GM12878 (cell line): ENCODE data around the gene SPN. TPM values are rescaled to one million over a fixed set of nuclear protein-coding genes. Genes with fewer than 3 reads are reported as not detected.

Experiments
- ESRRA ChIP-seq: IDR thresholded peaks from 2 replicates; pipeline ENCODE4 v1.6.1; 2012; ENCODE audit warnings: mild to moderate bottlenecking, low read length, improper control_type of control experiment
- FOS ChIP-seq: IDR thresholded peaks from 3 replicates; pipeline ENCODE4 v1.6.1; 2011; ENCODE audit warnings: borderline replicate concordance; ENCODE audit not compliant: insufficient read length; ENCODE audit errors: extremely low read depth
- KLF5 ChIP-seq: fragments of 450-650 bp; IDR thresholded peaks from 2 replicates; pipeline ENCODE4 v1.6.1; 2014; ENCODE audit warnings: mild to moderate bottlenecking; ENCODE audit not compliant: partially characterized antibody
- MYC ChIP-seq: IDR thresholded peaks from 2 replicates; pipeline ENCODE4 v1.6.1; 2011; ENCODE audit warnings: mild to moderate bottlenecking, low read length, moderate library complexity, inconsistent platforms; ENCODE audit not compliant: insufficient read depth, insufficient replicate concordance, insufficient read length, severe bottlenecking
- NFYB ChIP-seq: IDR thresholded peaks from 2 replicates; pipeline ENCODE4 v1.6.1; 2011; ENCODE audit warnings: low read depth, mild to moderate bottlenecking, low read length, improper control_type of control experiment, moderate library complexity; ENCODE audit not compliant: insufficient read depth
- NR2C1 ChIP-seq: fragments of 450-650 bp; IDR thresholded peaks from 2 replicates; pipeline ENCODE4 v1.6.1; 2017; ENCODE audit warnings: antibody characterized with exemption, mild to moderate bottlenecking, moderate library complexity
- RAD21 ChIP-seq: IDR thresholded peaks from 2 replicates; pipeline ENCODE4 v1.6.1; 2011; ENCODE audit warnings: mild to moderate bottlenecking, low read depth, low read length, moderate library complexity; ENCODE audit not compliant: insufficient read depth
- RFX5 ChIP-seq: IDR thresholded peaks from 2 replicates; pipeline ENCODE4 v1.6.1; 2011; ENCODE audit warnings: low read depth, low read length, improper control_type of control experiment
- TBL1XR1 ChIP-seq: IDR thresholded peaks from 2 replicates; pipeline ENCODE4 v1.6.1; 2012; ENCODE audit warnings: low read depth, low read length, improper control_type of control experiment
- TCF3 ChIP-seq: IDR thresholded peaks from 2 replicates; pipeline ENCODE4 v1.6.1; 2012; ENCODE audit warnings: low read depth, mild to moderate bottlenecking, low read length, borderline replicate concordance; ENCODE audit not compliant: insufficient read depth
- ZNF207 ChIP-seq: fragments of 450-650 bp; IDR thresholded peaks from 2 replicates; pipeline ENCODE4 v1.6.1; 2014; ENCODE audit warnings: antibody characterized with exemption, mild to moderate bottlenecking, borderline replicate concordance
- polyA plus RNA-seq, 11 experiments: library from polyadenylated mRNA; depleted of rRNA in 4 of 11; unstranded in 6 of 11; stranded (reverse) in 5 of 11; fragments of >200 nt; fragmentation: Nextera tagmentation in 4 of 11; fragmentation: Illumina TruSeq in 1 of 11; extraction: Ambion mirVana in 4 of 11; extraction: Trizol in 1 of 11; gene quantifications; 1 replicate in 1 of 11; 2 replicates in 10 of 11; pipeline versions ENCODE4 v1.2.1 to v1.2.3, GENCODE V29; 2011 to 2016; ENCODE audit warnings: inconsistent platforms in 2 of 11, missing spikeins in 2 of 11, low read depth in 1 of 11
- total RNA-seq, 4 experiments: library from RNA; depleted of rRNA in 3 of 4; stranded (reverse); fragments of >200 nt in 3 of 4; fragmentation: Illumina TruSeq in 1 of 4; extraction: Trizol in 1 of 4; gene quantifications; 2 replicates each; pipeline versions ENCODE4 v1.2.1 to v1.2.3, GENCODE V29; 2013 to 2021
- TF ChIP-seq, protein P1 (sequence below): fragments of 450-650 bp; IDR thresholded peaks from 2 replicates; pipeline ENCODE4 v1.6.1; 2017; ENCODE audit warnings: mild to moderate bottlenecking, moderate library complexity
- TF ChIP-seq, protein P2 (sequence below): fragments of 450-650 bp; IDR thresholded peaks from 2 replicates; pipeline ENCODE4 v1.6.1; 2016; ENCODE audit warnings: mild to moderate bottlenecking, moderate library complexity, borderline replicate concordance
- TF ChIP-seq, protein P3 (sequence below): IDR thresholded peaks from 2 replicates; pipeline ENCODE4 v1.6.1; 2011; ENCODE audit warnings: low read depth, low read length, improper control_type of control experiment, borderline replicate concordance
- TF ChIP-seq, protein P4 (sequence below): IDR thresholded peaks from 2 replicates; pipeline ENCODE4 v1.6.1; 2011; ENCODE audit warnings: borderline replicate concordance, low read depth, mild to moderate bottlenecking, moderate library complexity, low read length; ENCODE audit not compliant: insufficient read depth, poor library complexity, severe bottlenecking
- TF ChIP-seq, protein P5 (sequence below): fragments of 450-650 bp; IDR thresholded peaks from 2 replicates; pipeline ENCODE4 v1.6.1; 2017; ENCODE audit warnings: mild to moderate bottlenecking

SPN gene
- total and polyA plus RNA-seq, 10 of the 15 experiments (the other 5 are each of a cell fraction or from before 2014, with no cell fraction given): 16.2 to 173 (median 92.7) TPM

DNA sequence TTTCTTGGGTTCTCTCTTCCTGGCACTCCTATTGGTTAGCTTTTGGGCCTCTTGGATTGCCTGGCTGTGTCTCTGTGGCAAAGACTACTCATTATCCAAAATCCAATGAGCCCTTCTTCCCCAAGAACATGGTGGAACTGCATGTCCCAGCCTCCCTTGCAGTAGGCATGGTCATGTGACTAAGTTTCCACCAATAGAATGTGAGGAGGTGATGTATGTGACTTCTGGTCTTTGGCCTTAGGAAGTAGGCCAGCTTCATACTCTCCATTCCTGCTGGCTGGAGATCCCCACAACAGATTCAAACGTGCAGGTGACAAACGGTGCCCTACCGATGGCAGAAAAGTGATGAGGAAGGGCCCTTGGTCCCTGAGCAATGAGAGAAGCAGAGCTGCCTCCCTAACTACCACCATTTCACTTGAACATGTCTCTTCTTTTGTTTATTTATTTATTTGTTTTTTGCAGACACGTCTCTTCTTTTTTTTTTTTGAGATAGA is 17.3 kb upstream of the SPN start (continued):
- TF ChIP-seq, protein P1, sequence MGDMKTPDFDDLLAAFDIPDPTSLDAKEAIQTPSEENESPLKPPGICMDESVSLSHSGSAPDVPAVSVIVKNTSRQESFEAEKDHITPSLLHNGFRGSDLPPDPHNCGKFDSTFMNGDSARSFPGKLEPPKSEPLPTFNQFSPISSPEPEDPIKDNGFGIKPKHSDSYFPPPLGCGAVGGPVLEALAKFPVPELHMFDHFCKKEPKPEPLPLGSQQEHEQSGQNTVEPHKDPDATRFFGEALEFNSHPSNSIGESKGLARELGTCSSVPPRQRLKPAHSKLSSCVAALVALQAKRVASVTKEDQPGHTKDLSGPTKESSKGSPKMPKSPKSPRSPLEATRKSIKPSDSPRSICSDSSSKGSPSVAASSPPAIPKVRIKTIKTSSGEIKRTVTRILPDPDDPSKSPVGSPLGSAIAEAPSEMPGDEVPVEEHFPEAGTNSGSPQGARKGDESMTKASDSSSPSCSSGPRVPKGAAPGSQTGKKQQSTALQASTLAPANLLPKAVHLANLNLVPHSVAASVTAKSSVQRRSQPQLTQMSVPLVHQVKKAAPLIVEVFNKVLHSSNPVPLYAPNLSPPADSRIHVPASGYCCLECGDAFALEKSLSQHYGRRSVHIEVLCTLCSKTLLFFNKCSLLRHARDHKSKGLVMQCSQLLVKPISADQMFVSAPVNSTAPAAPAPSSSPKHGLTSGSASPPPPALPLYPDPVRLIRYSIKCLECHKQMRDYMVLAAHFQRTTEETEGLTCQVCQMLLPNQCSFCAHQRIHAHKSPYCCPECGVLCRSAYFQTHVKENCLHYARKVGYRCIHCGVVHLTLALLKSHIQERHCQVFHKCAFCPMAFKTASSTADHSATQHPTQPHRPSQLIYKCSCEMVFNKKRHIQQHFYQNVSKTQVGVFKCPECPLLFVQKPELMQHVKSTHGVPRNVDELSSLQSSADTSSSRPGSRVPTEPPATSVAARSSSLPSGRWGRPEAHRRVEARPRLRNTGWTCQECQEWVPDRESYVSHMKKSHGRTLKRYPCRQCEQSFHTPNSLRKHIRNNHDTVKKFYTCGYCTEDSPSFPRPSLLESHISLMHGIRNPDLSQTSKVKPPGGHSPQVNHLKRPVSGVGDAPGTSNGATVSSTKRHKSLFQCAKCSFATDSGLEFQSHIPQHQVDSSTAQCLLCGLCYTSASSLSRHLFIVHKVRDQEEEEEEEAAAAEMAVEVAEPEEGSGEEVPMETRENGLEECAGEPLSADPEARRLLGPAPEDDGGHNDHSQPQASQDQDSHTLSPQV: no peak
- no peak for TF ChIP-seq MYC
- TF ChIP-seq, protein P2, sequence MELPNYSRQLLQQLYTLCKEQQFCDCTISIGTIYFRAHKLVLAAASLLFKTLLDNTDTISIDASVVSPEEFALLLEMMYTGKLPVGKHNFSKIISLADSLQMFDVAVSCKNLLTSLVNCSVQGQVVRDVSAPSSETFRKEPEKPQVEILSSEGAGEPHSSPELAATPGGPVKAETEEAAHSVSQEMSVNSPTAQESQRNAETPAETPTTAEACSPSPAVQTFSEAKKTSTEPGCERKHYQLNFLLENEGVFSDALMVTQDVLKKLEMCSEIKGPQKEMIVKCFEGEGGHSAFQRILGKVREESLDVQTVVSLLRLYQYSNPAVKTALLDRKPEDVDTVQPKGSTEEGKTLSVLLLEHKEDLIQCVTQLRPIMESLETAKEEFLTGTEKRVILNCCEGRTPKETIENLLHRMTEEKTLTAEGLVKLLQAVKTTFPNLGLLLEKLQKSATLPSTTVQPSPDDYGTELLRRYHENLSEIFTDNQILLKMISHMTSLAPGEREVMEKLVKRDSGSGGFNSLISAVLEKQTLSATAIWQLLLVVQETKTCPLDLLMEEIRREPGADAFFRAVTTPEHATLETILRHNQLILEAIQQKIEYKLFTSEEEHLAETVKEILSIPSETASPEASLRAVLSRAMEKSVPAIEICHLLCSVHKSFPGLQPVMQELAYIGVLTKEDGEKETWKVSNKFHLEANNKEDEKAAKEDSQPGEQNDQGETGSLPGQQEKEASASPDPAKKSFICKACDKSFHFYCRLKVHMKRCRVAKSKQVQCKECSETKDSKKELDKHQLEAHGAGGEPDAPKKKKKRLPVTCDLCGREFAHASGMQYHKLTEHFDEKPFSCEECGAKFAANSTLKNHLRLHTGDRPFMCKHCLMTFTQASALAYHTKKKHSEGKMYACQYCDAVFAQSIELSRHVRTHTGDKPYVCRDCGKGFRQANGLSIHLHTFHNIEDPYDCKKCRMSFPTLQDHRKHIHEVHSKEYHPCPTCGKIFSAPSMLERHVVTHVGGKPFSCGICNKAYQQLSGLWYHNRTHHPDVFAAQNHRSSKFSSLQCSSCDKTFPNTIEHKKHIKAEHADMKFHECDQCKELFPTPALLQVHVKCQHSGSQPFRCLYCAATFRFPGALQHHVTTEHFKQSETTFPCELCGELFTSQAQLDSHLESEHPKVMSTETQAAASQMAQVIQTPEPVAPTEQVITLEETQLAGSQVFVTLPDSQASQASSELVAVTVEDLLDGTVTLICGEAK: no peak
- TF ChIP-seq NFYB: peak; percentile 81
- no peak for TF ChIP-seq RAD21
- TF ChIP-seq TBL1XR1: no peak
- TF ChIP-seq ESRRA: no peak
- TF ChIP-seq, protein P3, sequence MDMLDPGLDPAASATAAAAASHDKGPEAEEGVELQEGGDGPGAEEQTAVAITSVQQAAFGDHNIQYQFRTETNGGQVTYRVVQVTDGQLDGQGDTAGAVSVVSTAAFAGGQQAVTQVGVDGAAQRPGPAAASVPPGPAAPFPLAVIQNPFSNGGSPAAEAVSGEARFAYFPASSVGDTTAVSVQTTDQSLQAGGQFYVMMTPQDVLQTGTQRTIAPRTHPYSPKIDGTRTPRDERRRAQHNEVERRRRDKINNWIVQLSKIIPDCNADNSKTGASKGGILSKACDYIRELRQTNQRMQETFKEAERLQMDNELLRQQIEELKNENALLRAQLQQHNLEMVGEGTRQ: peak; percentile 79
- TF ChIP-seq, protein P4, sequence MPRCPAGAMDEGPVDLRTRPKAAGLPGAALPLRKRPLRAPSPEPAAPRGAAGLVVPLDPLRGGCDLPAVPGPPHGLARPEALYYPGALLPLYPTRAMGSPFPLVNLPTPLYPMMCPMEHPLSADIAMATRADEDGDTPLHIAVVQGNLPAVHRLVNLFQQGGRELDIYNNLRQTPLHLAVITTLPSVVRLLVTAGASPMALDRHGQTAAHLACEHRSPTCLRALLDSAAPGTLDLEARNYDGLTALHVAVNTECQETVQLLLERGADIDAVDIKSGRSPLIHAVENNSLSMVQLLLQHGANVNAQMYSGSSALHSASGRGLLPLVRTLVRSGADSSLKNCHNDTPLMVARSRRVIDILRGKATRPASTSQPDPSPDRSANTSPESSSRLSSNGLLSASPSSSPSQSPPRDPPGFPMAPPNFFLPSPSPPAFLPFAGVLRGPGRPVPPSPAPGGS: no peak
- no peak for TF ChIP-seq RFX5
- TF ChIP-seq, protein P5, sequence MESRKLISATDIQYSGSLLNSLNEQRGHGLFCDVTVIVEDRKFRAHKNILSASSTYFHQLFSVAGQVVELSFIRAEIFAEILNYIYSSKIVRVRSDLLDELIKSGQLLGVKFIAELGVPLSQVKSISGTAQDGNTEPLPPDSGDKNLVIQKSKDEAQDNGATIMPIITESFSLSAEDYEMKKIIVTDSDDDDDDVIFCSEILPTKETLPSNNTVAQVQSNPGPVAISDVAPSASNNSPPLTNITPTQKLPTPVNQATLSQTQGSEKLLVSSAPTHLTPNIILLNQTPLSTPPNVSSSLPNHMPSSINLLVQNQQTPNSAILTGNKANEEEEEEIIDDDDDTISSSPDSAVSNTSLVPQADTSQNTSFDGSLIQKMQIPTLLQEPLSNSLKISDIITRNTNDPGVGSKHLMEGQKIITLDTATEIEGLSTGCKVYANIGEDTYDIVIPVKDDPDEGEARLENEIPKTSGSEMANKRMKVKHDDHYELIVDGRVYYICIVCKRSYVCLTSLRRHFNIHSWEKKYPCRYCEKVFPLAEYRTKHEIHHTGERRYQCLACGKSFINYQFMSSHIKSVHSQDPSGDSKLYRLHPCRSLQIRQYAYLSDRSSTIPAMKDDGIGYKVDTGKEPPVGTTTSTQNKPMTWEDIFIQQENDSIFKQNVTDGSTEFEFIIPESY: no peak
- TF ChIP-seq KLF5: no peak
- TF ChIP-seq ZNF207: peak; percentile 31; the same call in 1 of the 2 replicates
- TF ChIP-seq NR2C1: peak; percentile 66; the same call in 1 of the 2 replicates
- no peak for TF ChIP-seq TCF3
- peak; percentile 7 for TF ChIP-seq FOS
